CD4-positive, alpha-beta T cell treated with Interleukin-21 for 1 hour (primary cell): Measurements from ENCODE around the gene MYH8.

Experiments used
- DNase-seq: peaks from one replicate; pipeline ENCODE4 v3.0.0-alpha.2; 2020

MYH8 gene

DNA sequence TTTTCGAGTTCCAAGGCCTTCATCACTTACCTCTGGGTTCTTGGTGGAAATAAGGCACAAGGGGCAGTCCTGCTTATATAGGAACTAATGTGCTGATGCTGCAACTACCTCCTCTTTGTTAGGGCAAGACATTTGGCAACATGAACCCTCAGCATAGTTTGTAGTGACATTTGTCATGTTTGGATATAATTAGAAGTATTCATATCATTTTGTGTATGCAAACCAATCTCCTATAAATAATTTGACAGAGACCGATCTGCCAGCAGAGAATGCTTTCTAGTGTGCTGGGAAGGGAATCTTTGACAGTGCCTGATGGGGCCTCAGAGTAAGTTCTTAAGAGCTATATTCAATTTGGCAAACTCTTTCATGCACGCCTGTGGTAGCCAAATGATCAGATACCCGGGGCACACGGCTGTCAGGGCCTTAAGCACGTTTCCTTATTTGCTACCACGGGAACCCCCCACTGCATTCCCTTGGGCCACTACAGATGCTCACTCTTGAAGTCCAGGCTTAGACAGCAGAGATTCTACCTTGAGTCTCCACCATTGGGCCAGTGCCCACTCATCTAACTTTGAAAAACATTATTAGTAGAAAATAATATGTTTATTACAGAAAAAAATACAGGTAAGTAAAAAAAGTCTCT is at the start of gene MYH8:
Gene MYH8, minus strand, starts transcription at position 51 of the 643 bp plus-strand sequence. CDS start 1,723 bp downstream, outside the sequence.
- DNase-seq: no peak

DNA sequence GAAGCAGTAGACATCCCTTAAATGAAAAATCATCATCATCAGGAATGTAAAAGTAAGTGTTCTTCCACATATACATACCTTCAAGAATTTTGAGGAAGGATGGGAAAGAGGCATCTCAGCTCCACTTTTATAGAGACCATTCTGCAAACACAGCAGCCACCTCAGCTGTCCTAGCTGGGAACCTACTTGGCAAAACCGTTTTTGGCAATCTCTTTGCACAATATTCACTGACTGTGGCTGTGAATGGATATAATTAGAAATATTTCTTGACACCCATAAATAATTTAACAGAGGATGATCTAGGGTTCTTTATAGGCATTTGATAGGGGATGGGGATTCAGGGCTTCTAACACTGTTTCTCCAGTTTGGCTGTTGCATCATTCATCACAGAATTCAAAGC is 47.7 kb upstream of the MYH8 start, which contains the start of gene MYH4:
Gene MYH4, minus strand, starts transcription at position 101 of the 400 bp plus-strand sequence. CDS start 2,814 bp downstream, outside the sequence.
- DNase-seq: no peak

DNA sequence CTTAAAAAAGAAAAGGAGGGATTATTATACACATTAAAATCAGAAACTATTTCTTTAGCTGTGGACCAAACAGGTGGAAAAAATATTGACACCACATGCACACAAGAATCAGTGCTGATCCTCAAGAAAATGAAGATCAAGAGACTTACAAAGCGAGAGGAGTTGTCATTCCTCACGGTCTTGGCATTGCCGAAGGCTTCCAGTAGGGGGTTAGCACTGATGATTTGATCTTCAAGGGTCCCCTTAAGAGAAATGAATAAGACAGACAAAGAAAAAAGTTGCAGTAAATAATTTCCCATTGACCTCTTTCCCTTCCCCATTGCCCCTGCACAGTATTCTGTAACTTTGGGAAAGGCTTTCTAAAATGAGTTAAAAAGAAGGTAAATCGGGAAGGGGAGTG is 41.7 kb upstream of the MYH8 start:
- DNase-seq: no peak

DNA sequence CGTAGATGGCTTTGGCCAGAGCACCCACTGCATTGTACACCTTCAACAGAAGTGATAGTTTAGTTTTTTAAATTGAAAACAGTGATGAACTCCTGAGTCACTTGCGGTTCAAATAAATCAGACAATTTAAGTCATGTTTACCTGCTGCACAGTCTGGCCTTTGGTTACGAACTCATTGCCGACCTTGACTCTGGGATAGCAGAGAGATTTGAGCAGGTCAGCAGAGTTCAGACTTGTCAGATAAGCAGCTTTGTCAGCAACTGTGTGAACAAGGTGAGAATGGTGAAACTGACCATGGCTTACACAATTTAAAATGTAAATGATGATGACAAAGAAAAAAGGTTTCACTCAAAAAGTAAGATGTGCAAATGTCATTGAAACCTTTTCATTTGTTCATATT is 38.3 kb upstream of the MYH8 start:
- DNase-seq: no peak

DNA sequence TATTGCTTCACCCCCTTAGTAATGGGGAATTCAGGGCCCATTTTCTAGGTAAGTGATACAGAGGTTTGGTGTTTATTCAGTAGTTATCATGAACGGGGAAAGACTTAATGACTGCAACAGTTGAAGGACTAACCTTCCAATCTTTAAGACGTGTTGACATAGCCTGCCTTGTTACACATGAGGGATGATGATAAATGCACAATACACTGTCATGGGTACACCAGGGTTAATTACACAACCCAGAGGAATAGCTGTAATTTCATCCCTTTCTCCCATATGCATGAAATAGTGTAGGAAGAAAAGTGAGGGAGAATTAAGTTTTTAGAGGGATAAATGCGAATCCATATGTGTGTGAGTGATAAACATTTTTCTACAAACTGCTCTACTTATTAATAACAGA is 37.0 kb upstream of the MYH8 start:
- DNase-seq: no peak

DNA sequence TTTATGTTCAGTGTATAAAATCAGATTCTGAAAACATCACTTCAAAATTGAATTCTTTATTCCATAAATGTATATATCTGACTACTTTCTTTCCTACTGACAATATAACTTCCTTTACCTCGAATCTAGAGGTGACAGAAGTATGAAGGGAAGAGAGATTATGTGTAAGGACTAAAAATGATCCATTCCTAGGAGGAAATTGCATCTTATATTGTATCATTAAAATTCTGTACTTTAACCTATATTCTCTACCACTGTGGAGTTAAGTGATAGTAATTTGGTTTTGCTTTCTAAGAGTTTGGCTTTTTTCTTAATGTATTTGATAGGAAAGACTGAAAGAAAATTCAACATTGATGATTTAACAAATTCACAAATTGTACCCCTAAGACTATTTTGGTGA is 36.2 kb upstream of the MYH8 start:
- DNase-seq: no peak

DNA sequence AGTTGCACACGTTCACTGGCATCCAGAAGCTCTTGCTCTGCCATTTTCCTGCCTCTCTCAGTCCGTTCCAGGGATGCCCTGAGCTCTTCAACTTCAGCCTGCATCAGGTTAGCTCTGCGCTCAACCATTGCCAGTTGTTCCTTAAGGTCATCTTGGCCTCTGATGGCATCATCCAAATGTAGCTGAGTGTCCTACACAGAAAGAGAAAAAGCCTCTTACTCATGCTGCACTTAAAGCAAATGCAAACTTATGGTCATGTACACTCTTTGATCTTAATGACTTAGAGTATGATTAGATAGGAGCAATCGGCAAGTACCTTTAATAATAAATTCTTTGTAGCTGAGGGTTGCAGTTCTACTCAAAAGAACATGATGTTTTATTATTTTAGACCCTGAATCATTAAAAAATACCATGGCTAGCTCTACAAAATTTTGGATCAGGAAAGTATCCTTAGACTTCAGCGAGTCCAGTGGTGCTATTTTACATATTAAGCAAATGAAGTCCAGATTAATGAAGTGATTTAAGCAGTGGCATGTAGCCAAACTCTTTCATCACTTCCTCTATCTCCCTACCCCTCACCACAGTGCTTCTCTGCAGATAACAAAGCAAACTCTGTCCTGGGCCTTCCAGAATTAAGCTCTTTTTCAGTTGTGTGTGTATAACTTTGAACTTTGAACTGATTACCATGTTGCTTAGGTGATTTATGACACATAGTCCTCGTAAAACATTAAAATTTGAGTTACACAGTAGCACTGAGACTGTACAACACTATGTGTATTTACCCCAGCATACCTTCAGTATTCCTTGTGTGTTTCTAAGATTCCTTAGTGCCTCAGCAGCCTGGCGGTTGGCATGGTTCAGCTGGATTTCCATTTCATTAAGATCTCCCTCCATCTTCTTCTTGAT is 25.5 kb upstream of the MYH8 start:
- no peak for DNase-seq

DNA sequence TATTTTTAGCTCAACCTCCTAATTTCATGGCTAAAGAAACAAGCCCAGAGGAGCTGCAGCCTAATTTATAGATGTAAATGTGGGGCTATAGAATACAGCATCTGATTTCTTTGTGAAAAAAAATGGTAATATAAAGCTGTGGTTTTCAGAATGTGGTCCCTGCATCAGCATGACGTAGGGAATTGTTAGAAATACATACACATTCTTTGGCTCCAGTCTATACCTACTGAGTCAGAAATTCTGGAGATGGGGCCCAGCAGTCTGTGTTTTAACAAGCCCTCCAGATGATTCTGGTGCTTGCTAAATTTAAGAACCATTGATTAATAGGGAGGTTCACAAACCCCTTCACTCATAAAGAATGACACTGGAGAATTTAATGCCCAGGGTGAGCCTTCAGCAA is 18.1 kb upstream of the MYH8 start:
- DNase-seq: no peak

DNA sequence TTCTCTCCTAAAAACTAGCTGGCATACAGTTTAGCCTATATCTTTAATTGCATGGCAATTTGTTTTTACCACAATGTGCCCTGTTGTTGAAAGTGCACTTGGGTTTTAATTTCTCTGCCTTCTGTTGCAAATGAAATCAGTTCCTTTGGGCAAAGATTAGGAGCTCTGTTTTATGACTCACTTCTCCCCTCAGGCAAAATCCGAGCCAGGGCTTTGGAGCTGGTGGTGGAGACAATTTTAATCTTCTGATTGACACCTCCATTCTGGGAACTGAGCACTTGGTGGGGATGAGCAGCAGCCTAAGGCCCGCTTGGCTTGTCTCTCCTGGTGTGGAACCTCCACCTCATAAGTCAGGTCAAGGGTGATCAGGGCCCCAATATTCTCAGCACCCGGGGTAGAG is 13.3 kb upstream of the MYH8 start:
- no peak for DNase-seq

DNA sequence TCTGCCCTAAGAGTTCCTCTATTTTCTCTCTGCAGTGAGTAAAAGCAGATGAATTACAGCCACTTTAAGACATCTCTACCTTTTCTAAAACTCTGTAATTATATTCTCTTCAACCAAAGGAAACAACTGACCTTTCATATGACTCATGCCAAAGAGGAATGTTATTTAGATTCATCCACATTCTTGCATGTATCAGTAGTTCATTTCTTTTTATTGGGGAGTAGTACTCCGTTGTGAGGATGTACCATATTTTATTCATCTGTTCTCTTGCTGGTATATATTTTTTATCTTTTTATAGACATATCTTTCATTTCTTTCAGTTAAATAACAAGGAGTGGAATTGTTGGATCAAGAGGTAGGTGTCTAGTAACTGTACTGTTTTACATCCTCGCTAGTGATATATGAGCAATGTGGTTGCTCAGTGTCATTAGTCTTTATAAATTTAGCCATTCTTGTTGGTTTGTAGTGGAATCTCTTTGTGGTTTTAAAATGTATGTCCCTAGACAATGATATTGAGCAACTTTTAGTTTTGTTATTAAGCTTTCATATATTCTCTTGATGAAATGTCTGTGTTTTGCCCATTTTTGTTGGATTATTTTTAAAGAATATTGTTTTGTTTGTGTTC is 7.8 kb upstream of the MYH8 start:
- no peak for DNase-seq

DNA sequence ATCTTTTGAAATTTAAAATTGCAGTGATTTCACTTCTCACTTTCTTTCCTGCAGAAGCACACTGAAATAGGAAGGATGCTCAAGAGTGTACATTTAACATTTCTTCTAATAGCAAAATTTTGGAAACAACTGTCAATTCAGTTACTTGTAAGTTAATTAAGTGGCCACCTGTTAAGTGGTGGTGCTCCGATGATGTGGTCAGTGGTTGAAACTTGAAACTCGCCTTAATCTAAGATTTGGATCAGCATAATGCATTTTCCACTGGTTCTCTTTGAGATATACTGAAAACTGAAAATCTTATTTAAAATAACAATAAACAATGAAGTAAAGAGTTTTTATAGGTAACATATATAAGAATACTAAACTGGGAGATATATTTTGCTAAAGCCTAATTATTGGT is 7.0 kb upstream of the MYH8 start:
- no peak for DNase-seq

DNA sequence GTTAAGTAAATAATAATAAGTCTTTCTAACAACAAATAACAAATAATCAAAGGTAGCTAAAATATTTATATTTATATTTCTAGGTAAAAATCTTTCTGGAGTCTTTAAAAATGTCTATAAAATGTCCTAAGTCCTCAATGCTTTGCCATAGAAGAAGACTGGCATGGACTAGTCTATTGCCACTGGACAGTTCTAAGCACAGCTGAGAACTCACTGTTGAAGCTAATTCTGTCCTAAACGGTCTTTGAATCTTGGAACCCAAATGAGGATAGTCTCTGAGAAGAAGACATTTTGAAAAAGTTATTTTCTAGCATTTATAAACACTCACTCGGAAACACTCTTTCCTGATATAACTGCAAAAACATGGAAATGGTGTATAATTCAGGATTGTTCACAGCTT is 539 bp downstream of the MYH8 start:
- DNase-seq: no peak

DNA sequence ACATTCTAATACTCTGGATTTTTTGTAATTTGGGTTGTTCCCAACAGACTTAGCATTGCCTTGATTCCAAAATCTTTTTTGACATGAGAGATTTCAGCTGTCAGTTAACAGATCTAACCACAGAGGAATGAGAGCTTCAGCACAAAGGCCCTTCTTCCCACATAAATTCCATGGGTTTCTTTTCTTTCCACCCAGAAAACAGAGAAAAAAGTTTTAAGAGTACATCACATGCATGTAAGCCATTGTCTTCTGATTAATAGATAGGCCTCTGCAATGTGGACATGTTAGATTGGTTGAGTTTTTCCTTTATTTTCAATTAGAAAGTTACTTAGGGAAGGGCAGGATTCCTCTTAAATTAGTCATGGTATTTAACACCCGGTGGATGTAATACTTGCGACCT is 939 bp downstream of the MYH8 start:
- DNase-seq: no peak

DNA sequence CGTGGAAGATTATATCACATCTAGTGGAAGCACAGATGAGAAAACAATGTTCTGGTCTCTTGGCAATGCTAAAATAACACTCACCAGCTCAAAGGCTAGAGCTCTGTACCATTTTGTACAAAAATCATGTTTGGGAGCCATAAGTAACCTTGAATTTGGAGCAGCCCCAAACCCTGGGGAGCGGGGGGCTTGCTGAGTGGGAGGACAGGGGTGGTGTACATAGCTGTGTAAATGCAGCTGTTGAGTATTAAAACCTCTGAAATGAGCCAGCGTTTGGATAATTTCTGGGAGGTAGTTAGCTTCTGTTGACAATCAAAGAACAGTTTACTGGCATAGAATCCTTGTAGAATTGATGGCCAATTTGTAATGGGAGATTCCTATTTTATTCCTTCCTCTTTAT is 4.3 kb downstream of the MYH8 start:
- no peak for DNase-seq

DNA sequence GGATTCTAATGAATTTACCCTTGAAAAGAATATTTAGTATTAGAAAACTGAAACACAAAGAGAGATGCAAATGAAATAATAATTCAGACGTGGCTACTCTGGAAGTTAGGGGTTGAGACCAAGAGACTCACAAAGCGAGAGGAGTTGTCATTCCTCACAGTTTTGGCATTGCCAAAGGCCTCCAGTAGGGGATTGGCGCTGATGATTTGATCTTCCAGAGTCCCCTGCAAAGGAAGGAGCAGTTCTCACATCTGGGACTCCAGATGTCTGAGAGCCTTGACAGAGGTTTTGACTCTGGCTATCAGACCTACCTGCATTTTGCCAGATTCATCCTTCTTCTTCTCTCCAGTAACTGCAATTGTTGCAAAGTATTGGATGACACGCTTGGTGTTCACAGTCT is 6.6 kb downstream of the MYH8 start:
- DNase-seq: no peak

DNA sequence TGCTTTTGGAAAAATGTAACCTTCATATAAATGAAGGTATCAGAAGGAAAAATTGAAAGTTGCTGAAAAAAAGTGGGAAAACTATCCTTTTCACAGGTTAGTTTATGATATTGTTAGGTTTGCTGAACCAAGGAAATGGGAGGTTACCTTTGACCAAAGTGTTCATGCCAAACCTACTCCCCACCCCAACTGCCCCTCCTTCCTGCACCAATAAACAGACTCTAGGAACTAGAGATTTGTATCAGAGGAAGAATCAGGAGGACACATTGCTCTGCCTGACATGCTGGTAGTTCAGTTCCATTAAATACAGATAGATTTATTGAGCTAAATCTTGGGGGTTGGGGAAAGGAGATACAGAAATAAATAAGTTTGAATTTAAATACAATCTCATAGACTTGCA is 18.2 kb downstream of the MYH8 start:
- DNase-seq: no peak

DNA sequence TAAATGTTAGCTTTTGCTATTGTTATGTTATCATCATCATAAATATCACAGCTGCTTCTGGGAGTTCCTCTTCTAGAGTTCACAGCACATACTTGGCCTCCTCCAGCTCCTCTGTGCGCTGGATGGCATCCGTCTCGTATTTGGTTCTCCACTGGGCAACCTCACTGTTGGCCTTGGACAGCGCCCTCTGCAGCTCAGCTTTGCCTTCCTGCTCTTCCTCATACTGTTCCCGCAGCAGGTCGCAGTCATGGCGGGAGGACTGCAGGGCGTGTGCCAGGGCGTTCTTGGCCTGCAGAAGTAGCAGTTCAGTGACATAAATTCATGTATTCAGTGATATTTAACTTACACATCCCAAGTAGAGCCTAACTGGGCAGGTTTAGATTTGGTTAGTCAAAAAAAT is 23.4 kb downstream of the MYH8 start:
- no peak for DNase-seq

DNA sequence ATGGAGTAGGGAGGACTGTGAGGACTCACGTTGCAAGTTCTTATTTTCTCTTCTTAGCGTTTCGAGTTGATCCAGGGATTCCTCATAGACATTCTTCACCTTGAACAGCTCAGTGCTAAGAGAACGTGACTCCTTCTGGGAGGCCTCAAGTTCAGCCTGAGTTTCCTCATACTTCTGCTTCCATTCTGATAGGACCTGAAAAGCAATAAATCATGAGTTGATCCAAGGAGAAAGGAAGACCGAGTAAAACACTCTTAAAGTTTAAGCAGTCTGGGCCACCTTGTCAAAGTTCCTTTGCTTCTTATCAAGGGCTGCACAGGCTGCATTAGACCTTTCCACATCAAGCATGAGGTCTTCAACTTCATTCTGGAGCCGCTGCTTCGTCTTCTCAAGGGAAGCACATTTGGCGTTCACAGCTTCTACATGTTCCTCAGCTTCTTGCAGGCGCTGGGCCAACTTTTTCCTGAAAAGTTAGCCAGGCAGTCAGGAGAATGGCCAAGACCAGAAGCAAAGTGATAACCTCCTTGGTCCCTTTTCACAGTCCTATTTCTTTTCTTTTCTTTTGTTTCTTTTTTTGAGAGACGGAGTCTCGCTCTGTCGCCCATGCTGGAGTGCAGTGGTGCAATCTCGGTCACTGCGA is 25.1 kb downstream of the MYH8 start:
- DNase-seq: no peak

DNA sequence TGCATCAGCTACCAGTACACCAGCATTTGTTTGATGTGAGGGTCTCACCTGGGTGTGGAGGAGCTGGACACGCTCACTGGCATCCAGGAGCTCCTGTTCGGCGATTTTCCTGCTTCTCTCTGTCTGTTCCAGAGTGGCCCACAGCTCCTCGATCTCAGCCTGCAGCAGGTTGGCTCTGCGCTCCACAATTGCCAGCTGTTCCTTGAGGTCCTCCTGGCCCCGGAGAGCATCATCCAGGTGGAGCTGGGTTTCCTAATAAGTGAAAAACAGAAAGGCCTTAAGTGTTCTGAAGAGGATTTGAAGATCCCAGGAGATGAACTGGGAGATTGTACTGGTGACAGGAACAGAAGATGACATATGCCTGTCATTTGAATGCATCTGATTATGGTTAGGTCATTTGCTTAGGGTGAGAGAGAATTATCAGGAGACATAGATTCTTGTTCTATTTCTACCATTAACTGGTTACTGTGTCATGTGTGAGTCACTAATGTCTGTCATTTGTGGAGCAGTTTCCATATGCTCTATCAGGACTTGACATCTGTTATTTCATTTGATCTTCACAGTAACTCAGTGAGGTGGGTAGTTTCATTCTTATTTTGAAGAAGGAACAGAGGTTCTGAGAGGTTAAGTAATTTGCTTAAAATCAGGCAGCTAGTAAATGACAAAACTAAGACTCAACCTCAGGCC is 27.4 kb downstream of the MYH8 start:
- DNase-seq: no peak

DNA sequence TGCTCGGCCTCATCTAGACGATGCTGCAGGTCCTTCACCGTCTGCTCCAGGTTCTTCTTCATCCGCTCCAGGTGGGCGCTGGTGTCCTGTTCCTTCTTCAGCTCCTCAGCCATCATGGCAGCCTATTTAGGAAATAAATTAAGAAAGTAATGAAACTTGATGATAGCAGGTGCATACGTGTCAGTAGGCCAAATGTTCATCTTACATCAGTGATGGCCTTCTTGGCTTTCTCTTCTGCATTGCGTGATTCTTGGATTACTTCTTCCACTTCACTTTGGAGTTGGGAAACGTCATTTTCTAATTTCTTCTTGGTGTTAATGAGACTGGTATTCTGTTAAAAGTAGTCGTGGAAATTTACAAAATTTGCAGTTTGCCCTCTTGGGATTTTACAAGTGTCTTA is 28.9 kb downstream of the MYH8 start:
- DNase-seq: no peak

DNA sequence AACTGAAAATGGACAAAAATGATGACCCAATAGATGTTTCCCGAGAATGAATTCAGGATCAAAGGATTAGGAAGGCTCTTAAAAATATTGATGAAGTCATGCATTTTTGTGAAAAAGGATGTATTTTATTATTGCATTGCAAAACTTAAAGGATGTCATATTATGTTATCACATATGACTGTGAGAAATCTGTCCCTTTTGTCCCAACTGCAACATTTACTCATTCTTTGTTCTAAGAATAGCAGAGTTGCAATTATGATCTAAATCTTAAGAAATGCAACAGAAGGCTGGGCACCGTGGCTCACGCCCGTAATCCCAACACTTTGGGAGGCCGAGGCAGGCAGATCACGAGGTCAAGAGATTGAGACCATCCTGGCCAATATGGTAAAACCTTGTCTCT is 35.9 kb downstream of the MYH8 start:
- DNase-seq: no peak

DNA sequence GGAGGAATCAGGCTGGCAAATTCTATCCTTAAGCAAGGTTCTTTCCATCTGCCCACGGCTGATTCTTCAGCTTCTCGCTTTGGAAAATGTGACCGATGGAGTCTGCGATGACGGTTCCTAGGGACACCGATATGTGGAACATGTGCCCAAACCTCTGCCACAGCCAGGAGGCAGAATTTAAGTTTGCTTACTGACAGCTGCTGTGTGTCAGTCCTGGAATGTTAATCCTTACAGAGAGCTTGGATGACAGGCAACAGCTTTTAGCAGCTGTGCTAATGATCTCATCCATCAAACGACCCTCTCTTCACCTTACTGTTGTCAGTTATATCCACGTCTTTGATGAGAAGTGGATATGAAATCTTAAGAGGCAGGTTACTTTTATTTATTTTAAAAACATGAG is 37.6 kb downstream of the MYH8 start:
- DNase-seq: no peak
